SK-N-MC (cell line): ENCODE data around the gene PLXDC2.
A peak's percentile ranks its signal among the peaks of the same experiment; 100 is the strongest.

Experiments
- DNase-seq: peaks from one replicate; pipeline ENCODE4 v3.0.0-alpha.2; 2011; ENCODE audit warnings: low read depth, low spot score
- H3K27ac ChIP-seq: fragments of 200-600 bp; sonication (generic); 2 replicates; pipeline ENCODE4 v1.5.1; 2016; ENCODE audit warnings: mixed run types
- H3K36me3 ChIP-seq: fragments of 200-600 bp; sonication (generic); 2 replicates; pipeline ENCODE4 v1.6.1; 2017; ENCODE audit warnings: antibody characterized with exemption, low read length, mixed read lengths; ENCODE audit not compliant: insufficient read depth
- H3K4me3 ChIP-seq: fragments of 200-600 bp; sonication (generic); 2 replicates; pipeline ENCODE4 v1.5.1; 2016
- H3K9ac ChIP-seq: fragments of 200-600 bp; sonication (generic); 2 replicates; pipeline ENCODE4 v1.8.0; 2017; ENCODE audit warnings: mixed run types, mixed read lengths; ENCODE audit not compliant: insufficient read length
- H3K9me3 ChIP-seq: fragments of 200-600 bp; sonication (generic); 2 replicates; pipeline ENCODE4 v1.6.1; 2017; ENCODE audit warnings: low read depth, mild to moderate bottlenecking, antibody characterized with exemption, low read length, moderate library complexity, mixed read lengths
- EZH2 ChIP-seq: fragments of 200-600 bp; sonication (generic); IDR thresholded peaks from one replicate; pipeline ENCODE4 v1.6.1; 2017; ENCODE audit warnings: antibody characterized with exemption
- FOXP2 ChIP-seq: optimal IDR thresholded peaks from 2 replicates; pipeline ENCODE3; 2011; ENCODE audit warnings: mild to moderate bottlenecking, moderate library complexity; ENCODE audit not compliant: insufficient read depth; ENCODE audit errors: extremely low read length, control extremely low read depth
- POLR2AphosphoS5 ChIP-seq: IDR thresholded peaks from 2 replicates; pipeline ENCODE4 v1.6.1; 2012; ENCODE audit warnings: mild to moderate bottlenecking, low read depth, low read length, borderline replicate concordance

Gene PLXDC2

DNA sequence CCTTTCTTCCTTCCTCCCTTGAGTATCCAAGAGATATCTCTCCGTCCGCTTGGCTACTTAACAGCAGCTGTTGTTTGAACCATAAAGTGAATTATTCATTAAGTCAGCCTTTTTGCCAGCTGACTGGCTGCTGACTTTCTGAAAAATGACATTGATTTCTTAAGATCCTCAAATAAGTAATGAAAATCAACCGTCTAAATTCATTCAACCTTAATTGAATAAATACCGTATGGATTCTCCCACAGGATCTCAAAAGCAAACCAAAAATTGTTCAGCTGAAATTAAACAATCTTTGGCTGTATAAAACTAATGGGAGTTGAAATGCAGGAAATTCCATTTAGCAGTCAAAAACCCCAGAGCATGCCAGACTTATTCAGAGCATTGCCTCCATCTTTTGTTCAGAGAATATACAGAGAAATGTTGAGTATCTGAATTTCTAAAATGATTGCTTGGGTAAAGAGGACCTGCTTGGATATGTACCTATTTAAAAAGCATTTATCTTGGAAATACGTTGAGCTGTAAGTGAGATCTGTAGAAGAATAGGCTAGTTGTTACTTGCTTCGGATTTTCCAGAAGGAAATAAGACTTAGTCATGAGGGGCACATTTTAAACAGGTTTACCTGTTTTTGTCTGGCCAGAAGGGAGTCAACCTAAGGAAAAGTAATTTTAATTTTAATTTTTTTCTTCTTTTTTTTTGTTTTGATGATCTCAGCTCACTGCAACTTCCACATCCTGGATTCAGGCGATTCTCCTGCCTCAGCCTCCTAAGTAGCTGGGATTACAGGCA is 136.2 kb downstream of the PLXDC2 start:
- TF ChIP-seq EZH2 (no peak), FOXP2 (no peak), POLR2AphosphoS5 (no peak)
- Histone ChIP-seq H3K36me3 (0 out of 2 replicates have a peak, but pooled peaks cover 9% of the 10 kb centered on the region), H3K9ac (no peak overlapping the region), H3K27ac (peak overlapping the region; percentile 79), H3K4me3 (no peak overlapping the region), H3K9me3 (no peaks in the 10 kb centered on the region)
- DNase-seq, result no peak

DNA sequence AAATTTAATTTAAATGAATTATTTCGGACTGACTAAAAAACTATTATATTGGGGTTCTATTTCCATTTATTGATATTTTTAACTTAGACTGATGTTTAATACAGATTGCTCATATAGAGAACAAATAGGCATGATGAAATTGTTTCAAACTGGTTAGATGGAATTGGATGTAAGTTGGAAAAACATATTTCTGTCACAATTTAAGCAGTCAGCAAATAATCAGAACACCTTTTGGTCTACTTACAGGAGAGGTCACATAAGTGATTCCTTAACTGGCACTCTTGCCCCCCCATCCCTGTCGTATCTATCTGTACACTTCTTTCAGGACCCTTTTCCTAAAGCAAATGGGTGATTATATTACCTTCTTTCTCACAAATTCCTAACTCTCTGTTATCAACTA is 138.4 kb downstream of the PLXDC2 start:
- Histone ChIP-seq H3K36me3 (0 out of 2 replicates have a peak, but pooled peaks cover 7% of the 10 kb centered on the region), H3K4me3 (no peak overlapping the region), H3K9me3 (no peaks in the 10 kb centered on the region), H3K9ac (no peak overlapping the region), H3K27ac (no peak overlapping the region)
- TF ChIP-seq POLR2AphosphoS5, result no peak
- no peak for TF ChIP-seq EZH2
- no peak for DNase-seq

DNA sequence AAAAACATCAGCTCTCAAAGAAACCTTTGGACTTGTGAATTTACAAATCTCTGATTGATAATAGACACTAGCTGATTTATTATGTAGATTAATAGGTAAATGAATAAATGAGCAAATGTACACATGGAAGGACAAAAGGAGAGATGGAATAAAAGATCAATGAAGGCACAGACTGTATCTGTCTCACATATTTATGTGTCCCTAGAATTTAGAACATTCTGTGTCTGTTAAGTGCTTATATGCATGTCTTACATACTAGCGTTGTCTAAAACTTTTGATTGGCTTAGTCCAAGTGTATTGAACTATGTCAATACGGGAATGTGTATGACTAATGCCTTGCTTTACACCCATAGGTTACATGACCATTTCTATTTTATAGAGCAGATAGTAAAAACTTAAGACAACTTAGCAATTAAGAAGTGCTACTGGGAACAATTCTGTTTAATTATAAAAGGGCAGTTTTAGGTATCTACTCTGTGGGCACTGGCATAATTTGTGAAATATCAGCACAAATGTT is 140.3 kb downstream of the PLXDC2 start:
- no peak overlapping the region for H3K9ac ChIP-seq
- no peaks in the 10 kb centered on the region for H3K9me3 ChIP-seq
- H3K27ac ChIP-seq, result no peak overlapping the region
- H3K4me3 ChIP-seq, result no peak overlapping the region
- H3K36me3 ChIP-seq, result no peaks in the 10 kb centered on the region
- TF ChIP-seq FOXP2 (no peak), POLR2AphosphoS5 (no peak), EZH2 (no peak)
- DNase-seq, result no peak

DNA sequence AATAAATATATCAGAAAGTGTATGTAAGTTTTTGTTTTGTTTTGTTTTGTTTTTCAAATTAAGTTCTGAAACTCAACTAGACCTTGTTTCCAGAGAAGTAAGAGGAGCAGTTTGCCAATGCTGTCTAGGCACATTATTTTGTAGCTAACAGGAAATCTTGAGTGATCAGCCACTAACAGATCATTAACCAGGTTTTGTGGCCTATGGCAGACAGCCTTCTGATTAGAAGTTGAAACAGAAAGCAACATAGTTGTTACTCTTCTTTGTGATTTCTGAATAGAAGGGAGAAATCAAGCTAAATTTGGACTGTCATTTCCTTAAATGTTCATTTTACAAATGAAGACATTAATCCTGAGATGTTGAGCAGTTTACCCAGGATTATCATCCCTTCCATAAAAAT is 142.6 kb downstream of the PLXDC2 start:
- no peak for TF ChIP-seq EZH2
- TF ChIP-seq FOXP2, result no peak
- TF ChIP-seq POLR2AphosphoS5, result no peak
- DNase-seq, result no peak
- Histone ChIP-seq H3K4me3 (no peak overlapping the region), H3K9me3 (no peaks in the 10 kb centered on the region), H3K9ac (no peak overlapping the region), H3K36me3 (no peaks in the 10 kb centered on the region), H3K27ac (no peak overlapping the region)

DNA sequence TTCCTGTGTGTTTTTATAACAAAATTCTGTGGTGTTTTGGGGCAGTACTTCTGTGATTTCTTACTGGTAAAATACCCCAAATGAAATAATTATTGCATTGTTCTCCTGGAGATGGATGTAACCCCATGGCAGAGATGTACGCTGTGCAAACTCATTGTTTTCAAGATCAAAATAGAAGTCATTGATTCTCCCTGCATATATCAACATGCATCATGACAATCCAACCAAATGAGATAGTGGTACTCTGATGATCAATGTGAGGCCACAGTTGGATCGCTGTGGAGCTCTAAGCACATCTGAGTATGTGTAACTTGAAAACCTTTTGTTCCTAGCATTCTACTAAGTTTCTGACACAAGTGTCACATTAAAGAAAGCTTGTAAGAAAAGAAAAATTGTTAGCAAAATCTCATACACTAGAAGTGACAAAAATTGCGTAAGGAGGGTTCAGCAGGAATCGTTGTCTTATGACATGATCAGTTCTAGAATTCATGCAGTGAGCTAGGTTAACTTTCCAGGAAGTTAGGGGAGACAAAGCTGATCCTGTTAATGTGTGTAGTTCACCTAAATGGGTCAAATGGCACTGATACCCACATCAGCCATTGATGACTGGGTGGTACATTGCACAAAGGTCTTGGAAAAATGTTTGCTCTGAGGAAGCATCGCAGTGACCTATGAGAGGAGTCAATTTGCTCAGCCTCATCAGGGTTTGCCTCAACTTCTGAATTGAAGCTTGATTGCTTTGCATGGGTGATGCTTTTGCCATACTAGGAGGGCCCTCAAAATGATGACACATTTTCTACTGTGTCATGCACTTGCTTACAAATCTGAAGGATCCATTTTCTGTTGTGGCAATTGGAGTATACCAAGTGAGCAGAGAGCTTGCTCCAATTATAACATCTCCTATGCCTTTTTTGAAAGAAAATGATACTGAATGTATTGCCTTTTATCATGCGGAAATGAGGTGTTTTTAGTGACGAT is 145.1 kb downstream of the PLXDC2 start:
- no peak for DNase-seq
- Histone ChIP-seq H3K9me3 (no peaks in the 10 kb centered on the region), H3K4me3 (no peak overlapping the region), H3K36me3 (no peaks in the 10 kb centered on the region), H3K9ac (no peak overlapping the region), H3K27ac (no peak overlapping the region)
- TF ChIP-seq FOXP2 (no peak), POLR2AphosphoS5 (no peak), EZH2 (no peak)

DNA sequence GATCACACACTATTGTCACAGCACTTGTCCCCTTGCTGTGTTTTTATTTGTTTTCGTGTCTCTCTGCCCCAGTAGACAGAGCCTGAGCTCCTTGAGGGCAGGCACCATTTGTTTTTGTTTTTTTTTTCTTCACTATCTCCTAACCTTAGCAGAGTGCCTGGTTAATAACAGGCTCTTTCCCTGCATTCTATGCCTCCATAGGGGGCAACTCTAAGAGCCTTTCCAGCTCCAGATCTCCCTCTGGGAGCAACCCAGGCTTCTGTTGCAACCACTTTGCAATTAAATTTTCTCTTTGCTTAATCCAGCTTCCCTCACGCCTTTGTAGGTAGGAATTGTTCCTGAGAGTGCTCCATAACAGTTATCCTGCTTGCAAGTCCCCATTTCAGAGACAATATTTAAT is 148.4 kb downstream of the PLXDC2 start:
- DNase-seq, result no peak
- Histone ChIP-seq H3K9me3 (no peaks in the 10 kb centered on the region), H3K27ac (peak overlapping the region; percentile 76), H3K4me3 (no peak overlapping the region), H3K9ac (no peak overlapping the region), H3K36me3 (no peaks in the 10 kb centered on the region)
- TF ChIP-seq EZH2, result no peak
- TF ChIP-seq POLR2AphosphoS5, result no peak
- TF ChIP-seq FOXP2, result no peak

DNA sequence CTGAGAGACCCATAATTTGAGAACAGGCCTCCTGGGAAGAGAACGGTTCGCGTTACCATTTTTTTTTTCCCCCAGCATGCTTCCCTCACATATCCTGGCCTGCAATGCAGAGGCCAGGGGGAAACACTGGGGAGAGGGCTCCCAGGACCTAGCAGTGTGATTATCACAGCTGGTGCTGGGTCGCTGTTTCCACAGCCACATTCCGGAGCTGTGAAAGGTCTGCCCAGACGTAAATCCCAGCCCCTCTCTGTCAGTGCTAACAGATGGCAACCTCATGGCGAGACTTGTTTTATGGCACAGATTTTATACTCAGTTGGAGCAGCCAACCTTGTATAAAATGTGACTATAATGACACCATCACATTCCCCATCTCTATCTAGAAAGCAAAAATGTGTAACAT is 150.5 kb downstream of the PLXDC2 start:
- DNase-seq, result no peak
- Histone ChIP-seq H3K9me3 (no peaks in the 10 kb centered on the region), H3K9ac (no peak overlapping the region), H3K4me3 (peak overlapping the region; percentile 48), H3K36me3 (no peaks in the 10 kb centered on the region), H3K27ac (peak overlapping the region; percentile 79)
- TF ChIP-seq EZH2, result no peak
- no peak for TF ChIP-seq POLR2AphosphoS5
- TF ChIP-seq FOXP2, result no peak

DNA sequence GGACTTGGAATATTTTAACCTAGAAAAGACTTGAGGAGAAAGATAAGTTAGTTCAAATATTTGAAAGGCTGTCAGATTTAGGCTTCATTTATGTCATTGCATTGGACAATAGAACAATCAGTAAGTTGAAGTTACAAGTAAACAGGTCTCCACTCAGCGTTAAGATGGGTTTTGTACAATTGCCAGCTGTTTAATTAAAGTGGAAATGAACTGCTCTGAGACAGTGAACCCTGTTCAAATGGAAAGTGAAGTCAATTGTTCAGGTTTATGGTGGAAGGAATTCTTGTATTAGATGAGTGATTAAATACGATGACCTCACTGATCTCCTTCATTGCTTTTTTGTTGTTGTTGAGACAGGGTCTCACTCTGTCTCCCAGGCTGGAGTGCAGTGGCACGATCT is 151.7 kb downstream of the PLXDC2 start:
- no peak for DNase-seq
- Histone ChIP-seq H3K27ac (peak overlapping the region; percentile 64), H3K9me3 (no peaks in the 10 kb centered on the region), H3K4me3 (no peak overlapping the region), H3K9ac (no peak overlapping the region), H3K36me3 (no peaks in the 10 kb centered on the region)
- TF ChIP-seq POLR2AphosphoS5, result no peak
- no peak for TF ChIP-seq FOXP2
- no peak for TF ChIP-seq EZH2
